ENCODE data around the gene IGF1R.

The IGF1R gene

GRCh38 chr15:98785807-98786621 is 137.7 kb downstream of the IGF1R start:
- H3K36me3 ChIP-seq (ENCODE audit: insufficient read depth, low read length) = no peaks in the 10 kb centered on the region
- no peak overlapping the region for H3K9ac ChIP-seq (ENCODE audit: low read depth, low read length)
- no peak overlapping the region for H3K4me2 ChIP-seq (ENCODE audit: low read length)
- no peaks in the 10 kb centered on the region for H3K9me3 ChIP-seq (replicated peaks; ENCODE audit: low read length)
- no peaks in the 10 kb centered on the region for H3K27me3 ChIP-seq (ENCODE audit: control insufficient read depth, insufficient read depth, low read length)
- no peak overlapping the region for H3K4me3 ChIP-seq (ENCODE audit: low read length)
- H3K4me1 ChIP-seq (ENCODE audit: control insufficient read depth, insufficient read depth, low read length) = peaks cover 16% of the 10 kb centered on the region

GRCh38 chr15:98786717-98787116 is 138.4 kb downstream of the IGF1R start:
- Histone ChIP-seq H3K9ac (ENCODE audit: low read depth, low read length) (no peak overlapping the region), H3K4me3 (ENCODE audit: low read length) (no peak overlapping the region), H3K9me3 (replicated peaks; ENCODE audit: low read length) (no peaks in the 10 kb centered on the region), H3K36me3 (ENCODE audit: insufficient read depth, low read length) (no peaks in the 10 kb centered on the region), H3K4me2 (ENCODE audit: low read length) (no peak overlapping the region), H3K4me1 (ENCODE audit: control insufficient read depth, insufficient read depth, low read length) (peaks cover 16% of the 10 kb centered on the region), H3K27me3 (ENCODE audit: control insufficient read depth, insufficient read depth, low read length) (no peaks in the 10 kb centered on the region)

GRCh38 chr15:98787194-98787593 is 138.9 kb downstream of the IGF1R start:
- Histone ChIP-seq H3K9me3 (replicated peaks; ENCODE audit: low read length) (no peaks in the 10 kb centered on the region), H3K4me1 (ENCODE audit: control insufficient read depth, insufficient read depth, low read length) (peaks cover 16% of the 10 kb centered on the region), H3K9ac (ENCODE audit: low read depth, low read length) (no peak overlapping the region), H3K4me2 (ENCODE audit: low read length) (no peak overlapping the region), H3K4me3 (ENCODE audit: low read length) (no peak overlapping the region), H3K27me3 (ENCODE audit: control insufficient read depth, insufficient read depth, low read length) (no peaks in the 10 kb centered on the region), H3K36me3 (ENCODE audit: insufficient read depth, low read length) (no peaks in the 10 kb centered on the region)

GRCh38 chr15:98787936-98788757 is 139.8 kb downstream of the IGF1R start:
- no peak overlapping the region for H3K4me3 ChIP-seq (ENCODE audit: low read length)
- H3K27me3 ChIP-seq (ENCODE audit: control insufficient read depth, insufficient read depth, low read length) = no peaks in the 10 kb centered on the region
- H3K4me2 ChIP-seq (ENCODE audit: low read length) = no peak overlapping the region
- peaks cover 16% of the 10 kb centered on the region for H3K4me1 ChIP-seq (ENCODE audit: control insufficient read depth, insufficient read depth, low read length)
- H3K9me3 ChIP-seq (replicated peaks; ENCODE audit: low read length) = no peaks in the 10 kb centered on the region
- no peaks in the 10 kb centered on the region for H3K36me3 ChIP-seq (ENCODE audit: insufficient read depth, low read length)
- no peak overlapping the region for H3K9ac ChIP-seq (ENCODE audit: low read depth, low read length)

GRCh38 chr15:98789020-98789419 is 140.7 kb downstream of the IGF1R start:
- Histone ChIP-seq H3K4me1 (ENCODE audit: control insufficient read depth, insufficient read depth, low read length) (peaks cover 16% of the 10 kb centered on the region), H3K27me3 (ENCODE audit: control insufficient read depth, insufficient read depth, low read length) (no peaks in the 10 kb centered on the region), H3K4me2 (ENCODE audit: low read length) (no peak overlapping the region), H3K9me3 (replicated peaks; ENCODE audit: low read length) (no peaks in the 10 kb centered on the region), H3K9ac (ENCODE audit: low read depth, low read length) (no peak overlapping the region), H3K4me3 (ENCODE audit: low read length) (no peak overlapping the region), H3K36me3 (ENCODE audit: insufficient read depth, low read length) (no peaks in the 10 kb centered on the region)

- Histone ChIP-seq H3K27me3 (ENCODE audit: control insufficient read depth, insufficient read depth, low read length) (no peaks in the 10 kb centered on the region), H3K36me3 (ENCODE audit: insufficient read depth, low read length) (no peaks in the 10 kb centered on the region), H3K9ac (ENCODE audit: low read depth, low read length) (no peak overlapping the region), H3K9me3 (replicated peaks; ENCODE audit: low read length) (no peaks in the 10 kb centered on the region), H3K4me2 (ENCODE audit: low read length) (no peak overlapping the region), H3K4me3 (ENCODE audit: low read length) (no peak overlapping the region), H3K4me1 (ENCODE audit: control insufficient read depth, insufficient read depth, low read length) (peaks cover 21% of the 10 kb centered on the region)
Measured at GRCh38 chr15:98790270-98790669, 141.9 kb downstream of the IGF1R start.

GRCh38 chr15:98791046-98791701 is 142.8 kb downstream of the IGF1R start:
- H3K4me3 ChIP-seq (ENCODE audit: low read length) = no peak overlapping the region
- H3K9ac ChIP-seq (ENCODE audit: low read depth, low read length) = no peak overlapping the region
- H3K9me3 ChIP-seq (replicated peaks; ENCODE audit: low read length) = no peaks in the 10 kb centered on the region
- no peaks in the 10 kb centered on the region for H3K36me3 ChIP-seq (ENCODE audit: insufficient read depth, low read length)
- H3K4me2 ChIP-seq (ENCODE audit: low read length) = no peak overlapping the region
- H3K27me3 ChIP-seq (ENCODE audit: control insufficient read depth, insufficient read depth, low read length) = no peaks in the 10 kb centered on the region
- H3K4me1 ChIP-seq (ENCODE audit: control insufficient read depth, insufficient read depth, low read length) = peaks cover 16% of the 10 kb centered on the region

GRCh38 chr15:98792117-98792516 is 143.8 kb downstream of the IGF1R start:
- H3K9ac ChIP-seq (ENCODE audit: low read depth, low read length) = no peak overlapping the region
- no peak overlapping the region for H3K4me3 ChIP-seq (ENCODE audit: low read length)

GRCh38 chr15:98794211-98794610 is 145.9 kb downstream of the IGF1R start:
- H3K36me3 ChIP-seq (ENCODE audit: insufficient read depth, low read length) = no peaks in the 10 kb centered on the region
- H3K9ac ChIP-seq (ENCODE audit: low read depth, low read length) = no peak overlapping the region
- no peak overlapping the region for H3K4me3 ChIP-seq (ENCODE audit: low read length)
- H3K4me1 ChIP-seq (ENCODE audit: control insufficient read depth, insufficient read depth, low read length) = peaks cover 14% of the 10 kb centered on the region
- no peaks in the 10 kb centered on the region for H3K27me3 ChIP-seq (ENCODE audit: control insufficient read depth, insufficient read depth, low read length)
- H3K9me3 ChIP-seq (replicated peaks; ENCODE audit: low read length) = no peaks in the 10 kb centered on the region
- H3K4me2 ChIP-seq (ENCODE audit: low read length) = no peak overlapping the region

More at GRCh38 chr15:98792117-98792516, 143.8 kb downstream of the IGF1R start:
- Histone ChIP-seq H3K36me3 (ENCODE audit: insufficient read depth, low read length) (no peaks in the 10 kb centered on the region), H3K9me3 (replicated peaks; ENCODE audit: low read length) (no peaks in the 10 kb centered on the region), H3K4me2 (ENCODE audit: low read length) (no peak overlapping the region), H3K27me3 (ENCODE audit: control insufficient read depth, insufficient read depth, low read length) (no peaks in the 10 kb centered on the region), H3K4me1 (ENCODE audit: control insufficient read depth, insufficient read depth, low read length) (peaks cover 16% of the 10 kb centered on the region)

- Histone ChIP-seq H3K9me3 (replicated peaks; ENCODE audit: low read length) (no peaks in the 10 kb centered on the region), H3K27me3 (ENCODE audit: control insufficient read depth, insufficient read depth, low read length) (no peaks in the 10 kb centered on the region), H3K4me1 (ENCODE audit: control insufficient read depth, insufficient read depth, low read length) (peaks cover 19% of the 10 kb centered on the region), H3K4me3 (ENCODE audit: low read length) (no peak overlapping the region), H3K36me3 (ENCODE audit: insufficient read depth, low read length) (no peaks in the 10 kb centered on the region), H3K4me2 (ENCODE audit: low read length) (no peak overlapping the region), H3K9ac (ENCODE audit: low read depth, low read length) (no peak overlapping the region)
Measured at GRCh38 chr15:98794748-98795147, 146.4 kb downstream of the IGF1R start.

- Histone ChIP-seq H3K27me3 (ENCODE audit: control insufficient read depth, insufficient read depth, low read length) (no peaks in the 10 kb centered on the region), H3K4me3 (ENCODE audit: low read length) (no peak overlapping the region), H3K36me3 (ENCODE audit: insufficient read depth, low read length) (no peaks in the 10 kb centered on the region), H3K9ac (ENCODE audit: low read depth, low read length) (no peak overlapping the region), H3K4me2 (ENCODE audit: low read length) (no peak overlapping the region), H3K4me1 (ENCODE audit: control insufficient read depth, insufficient read depth, low read length) (peaks cover 32% of the 10 kb centered on the region), H3K9me3 (replicated peaks; ENCODE audit: low read length) (no peaks in the 10 kb centered on the region)
Measured at GRCh38 chr15:98795980-98796379, 147.6 kb downstream of the IGF1R start.

Measured in skeletal muscle satellite cell (primary cell).